B cell (primary cell): ENCODE measurements around the gene MYORG. TPM values are rescaled to one million over a fixed set of nuclear protein-coding genes. Genes with fewer than 3 reads are reported as not detected.

Experiments
- ATAC-seq: fragments of 200-7000 bp; cut with Tn5 transposase; one replicate; pipeline ENCODE4 v1.10.0; 2021; ENCODE audit warnings: low read depth, mild to moderate bottlenecking, moderate number of reproducible peaks, moderate library complexity
- CTCF ChIA-PET: fragments of 350-600 bp; sonication (Branson Sonifier 250); formaldehyde crosslinking; loops from one replicate; lab custom pipeline; 2021; ENCODE audit warnings: antibody characterized with exemption, inconsistent platforms; lab: Charles Lee
- POLR2A ChIA-PET: fragments of 350-600 bp; sonication (Branson Sonifier 250); formaldehyde crosslinking; loops from one replicate; lab custom pipeline; 2021; ENCODE audit warnings: antibody characterized with exemption; lab: Charles Lee
- DNase-seq: peaks from one replicate; pipeline ENCODE4 v3.0.0; 2013
- H2AFZ ChIP-seq: 2 replicates; pipeline ENCODE4 v1.6.1; 2012; ENCODE audit warnings: mild to moderate bottlenecking, low read depth, low read length; ENCODE audit not compliant: insufficient read depth, poor library complexity, severe bottlenecking
- H3K27ac ChIP-seq, 2 donors: 1 replicate in 1 of 2; 2 replicates in 1 of 2; pipeline ENCODE4 v1.5.1; 2012 to 2013; ENCODE audit warnings: low read length in 2 of 2, mild to moderate bottlenecking in 2 of 2, moderate library complexity in 1 of 2
- H3K27me3 ChIP-seq, 4 experiments: fragments of 200-600 bp in 1 of 4; sonication (generic) in 1 of 4; replicated peaks in 1 of 4; 1 replicate in 2 of 4; 2 replicates in 2 of 4; pipeline versions ENCODE4 v1.6.1 to v1.7.0; 2013 to 2016; ENCODE audit warnings: low read length in 3 of 4, mild to moderate bottlenecking in 2 of 4, mixed read lengths in 1 of 4, moderate library complexity in 1 of 4; ENCODE audit not compliant: insufficient read depth in 4 of 4, control insufficient read depth in 3 of 4; ENCODE audit errors: control extremely low read depth in 1 of 4
- H3K36me3 ChIP-seq, 2 experiments: replicated peaks in 1 of 2; 1 replicate in 1 of 2; 2 replicates in 1 of 2; pipeline versions ENCODE4 v1.6.1 to v1.7.1; 2013; ENCODE audit warnings: low read length in 1 of 2; ENCODE audit not compliant: insufficient read depth in 2 of 2, control insufficient read depth in 1 of 2; ENCODE audit errors: control extremely low read depth in 1 of 2, extremely low read depth in 1 of 2
- H3K4me1 ChIP-seq, 2 donors: fragments of 200-600 bp in 1 of 2; sonication (generic) in 1 of 2; 1 replicate in 1 of 2; 2 replicates in 1 of 2; pipeline versions ENCODE4 v1.5.1 to v1.6.1; 2013 to 2017; ENCODE audit warnings: low read length in 2 of 2; ENCODE audit not compliant: control insufficient read depth in 2 of 2, insufficient read depth in 2 of 2
- H3K4me2 ChIP-seq: replicated peaks from 2 replicates; pipeline ENCODE3; 2012; ENCODE audit warnings: mild to moderate bottlenecking, low read depth, low read length; ENCODE audit not compliant: poor library complexity, severe bottlenecking
- H3K4me3 ChIP-seq, 5 experiments: fragments of 200-600 bp in 1 of 5; sonication (generic) in 1 of 5; 1 replicate in 3 of 5; 2 replicates in 2 of 5; pipeline versions ENCODE4 v1.5.1 to v1.7.0; 2011 to 2016; ENCODE audit warnings: low read length in 4 of 5, mild to moderate bottlenecking in 4 of 5, low read depth in 2 of 5, control low read depth in 1 of 5, moderate library complexity in 1 of 5; ENCODE audit not compliant: insufficient read depth in 1 of 5; ENCODE audit errors: control extremely low read depth in 1 of 5, extremely low read depth in 1 of 5
- H3K79me2 ChIP-seq: fragments of 200-600 bp; sonication (generic); one replicate; pipeline ENCODE4 v1.6.0; 2016; ENCODE audit warnings: low read length; ENCODE audit not compliant: control insufficient read depth, insufficient read depth
- H3K9ac ChIP-seq: fragments of 200-600 bp; sonication (generic); 2 replicates; pipeline ENCODE4 v1.6.1; 2017; ENCODE audit warnings: mild to moderate bottlenecking, low read length, moderate library complexity
- H3K9me3 ChIP-seq, 3 donors: one replicate each; pipeline versions ENCODE4 v1.6.1 to v1.7.1; 2013; ENCODE audit warnings: low read length in 2 of 3; ENCODE audit not compliant: control insufficient read depth in 2 of 3, insufficient read depth in 1 of 3; ENCODE audit errors: control extremely low read depth in 1 of 3
- H4K20me1 ChIP-seq: 2 replicates; pipeline ENCODE4 v1.6.0; 2012; ENCODE audit warnings: mild to moderate bottlenecking, low read length; ENCODE audit not compliant: insufficient read depth, control insufficient read depth, poor library complexity, severe bottlenecking
- H3K27ac Mint-ChIP-seq: one replicate; pipeline ENCODE4 v1.8.0; 2021; ENCODE audit warnings: mixed read lengths
- H3K27me3 Mint-ChIP-seq: one replicate; pipeline ENCODE4 v1.8.0; 2021; ENCODE audit warnings: mixed read lengths
- H3K4me1 Mint-ChIP-seq: one replicate; pipeline ENCODE4 v1.8.0; 2021; ENCODE audit warnings: mixed read lengths
- H3K4me3 Mint-ChIP-seq: one replicate; pipeline ENCODE4 v1.8.0; 2021; ENCODE audit warnings: mixed read lengths
- H3K9me3 Mint-ChIP-seq: one replicate; pipeline ENCODE4 v1.8.0; 2022; ENCODE audit warnings: mixed read lengths; ENCODE audit not compliant: insufficient read depth
- CTCF ChIP-seq: fragments of 200-600 bp; IDR thresholded peaks from one replicate; pipeline ENCODE4 v1.8.0; 2022; ENCODE audit warnings: antibody characterized with exemption, mild to moderate bottlenecking
- EZH2 ChIP-seq: IDR thresholded peaks from 2 replicates; pipeline ENCODE4 v1.6.1; 2012; ENCODE audit warnings: borderline replicate concordance, low read depth, mild to moderate bottlenecking, moderate library complexity, low read length; ENCODE audit not compliant: insufficient read depth, poor library complexity, severe bottlenecking
- WGBS: methylation state at CpG from one replicate; pipeline ENCODE4 v1.1.5; 2013; ENCODE audit warnings: missing lambda C conversion rate; ENCODE audit not compliant: insufficient coverage; 5-methylcytosine and 5-hydroxymethylcytosine counted together
- intact Hi-C: fragments of 100-400 bp; cut with micrococcal nuclease; formaldehyde crosslinking; loops from one replicate; pipeline ENCODE4 v1.10.0; 2022
- polyA plus RNA-seq: library from polyadenylated mRNA; depleted of rRNA; stranded (reverse); fragments of >200 nt; gene quantifications from 2 replicates; pipeline ENCODE4 v1.2.3, GENCODE V29; 2012
- total RNA-seq, 2 donors: library from RNA; stranded (reverse); fragments of 120-200 nt in 1 of 2; gene quantifications; 1 replicate in 1 of 2; 2 replicates in 1 of 2; pipeline versions ENCODE4 v1.2.3 to v1.2.4, GENCODE V29; 2013 to 2022

Gene MYORG
- total and polyA plus RNA-seq, 2 donors (not counting 1 experiment from before 2014, with no cell fraction given), result 0.27 to 0.37 TPM

GRCh38 chr9:34322899-34323591, 53.7 kb downstream of the MYORG start:
- no peak for TF ChIP-seq EZH2
- TF ChIP-seq CTCF, result no peak
- Mint-ChIP-seq H3K4me1 (peaks cover 2% of the 10 kb centered on the region), H3K27me3 (no peaks in the 10 kb centered on the region), H3K4me3 (no peak overlapping the region), H3K27ac (no peak overlapping the region), H3K9me3 (no peaks in the 10 kb centered on the region)
- DNase-seq (no peak), ATAC-seq (no peak)
- Histone ChIP-seq H3K4me1 (peaks cover 0 to under 1% of the 10 kb centered on the region in 2 donors), H4K20me1 (no peaks in the 10 kb centered on the region), H3K9ac (no peak overlapping the region), H3K79me2 (peaks cover 13% of the 10 kb centered on the region), H3K4me2 (no peak overlapping the region), H3K27me3 (no peaks in the 10 kb centered on the region), H3K9me3 (no peaks in the 10 kb centered on the region), H3K4me3 (no peak overlapping the region), H2AFZ (no peak overlapping the region), H3K36me3 (no peaks in the 10 kb centered on the region), H3K27ac (no peak overlapping the region)
- CTCF ChIA-PET, result no interaction called here
- intact Hi-C loops, result loop anchor here (10.0 kb wide), 1 partner anchor 848 kb away; the partner anchor contains the start of gene NOL6
- 50% methylated on average over 1 of the region's 2 CpGs for whole genome bisulfite sequencing
- POLR2A ChIA-PET, result no interaction called here

GRCh38 chr9:34321451-34321850, 55.2 kb downstream of the MYORG start:
- ChIA-PET CTCF (interaction anchor here (1.0 to 1.1 kb wide), 2 partner anchors 9 to 11 kb away, joined by 3 to 4 read pairs; no protein-coding TSS in a partner anchor), POLR2A (no interaction called here)
- Histone ChIP-seq H3K9me3 (no peaks in the 10 kb centered on the region), H2AFZ (no peak overlapping the region), H4K20me1 (no peaks in the 10 kb centered on the region), H3K27me3 (no peaks in the 10 kb centered on the region), H3K27ac (no peak overlapping the region), H3K4me2 (no peak overlapping the region), H3K4me3 (no peak overlapping the region), H3K4me1 (no peaks in the 10 kb centered on the region), H3K9ac (no peak overlapping the region), H3K36me3 (no peaks in the 10 kb centered on the region), H3K79me2 (peaks cover 13% of the 10 kb centered on the region)
- WGBS, result no CpG with 5 or more reads among the region's 7 CpGs
- peaks cover 1% of the 10 kb centered on the region for H3K4me1 Mint-ChIP-seq
- no peaks in the 10 kb centered on the region for H3K9me3 Mint-ChIP-seq
- ATAC-seq (no peak), DNase-seq (no peak)
- H3K27me3 Mint-ChIP-seq, result no peaks in the 10 kb centered on the region
- H3K4me3 Mint-ChIP-seq, result no peak overlapping the region
- intact Hi-C loops, result loop anchor here (10.0 kb wide), 1 partner anchor 847 kb away; the partner anchor contains the start of gene NOL6
- no peak overlapping the region for H3K27ac Mint-ChIP-seq
- TF ChIP-seq EZH2, result no peak
- TF ChIP-seq CTCF, result no peak
